GM19193 (cell line): ENCODE data around the gene CYP4B1.

Source experiments
- POLR2A ChIP-seq: IDR thresholded peaks from 4 replicates; pipeline ENCODE4 v1.6.1; 2011; ENCODE audit not compliant: insufficient read depth, insufficient read length; ENCODE audit errors: extremely low read depth

CYP4B1 gene

GRCh38 chr1:46823151-46823550, 24.3 kb downstream of the CYP4B1 start:
- TF ChIP-seq POLR2A: no peak

GRCh38 chr1:46830665-46831322, 31.9 kb downstream of the CYP4B1 start:
- TF ChIP-seq POLR2A: no peak

- TF ChIP-seq POLR2A: no peak
Measured at GRCh38 chr1:46862348-46862747, 63.5 kb downstream of the CYP4B1 start.
